CD4-positive, alpha-beta T cell treated with Interleukin-4 for 4 hours (primary cell): ENCODE results near the gene TMPRSS2.

Experiments used
- DNase-seq: peaks from one replicate; pipeline ENCODE4 v3.0.0-alpha.2; 2020

TMPRSS2 gene

GRCh38 chr21:41509145-41509496, 1.2 kb upstream of the TMPRSS2 start:
- no peak for DNase-seq

- DNase-seq = no peak
Measured at GRCh38 chr21:41508415-41509144, 622 bp upstream of the TMPRSS2 start.

GRCh38 chr21:41506611-41507520, 1.1 kb downstream of the TMPRSS2 start:
- DNase-seq = no peak

GRCh38 chr21:41506005-41506594, 1.9 kb downstream of the TMPRSS2 start:
- no peak for DNase-seq

DNA sequence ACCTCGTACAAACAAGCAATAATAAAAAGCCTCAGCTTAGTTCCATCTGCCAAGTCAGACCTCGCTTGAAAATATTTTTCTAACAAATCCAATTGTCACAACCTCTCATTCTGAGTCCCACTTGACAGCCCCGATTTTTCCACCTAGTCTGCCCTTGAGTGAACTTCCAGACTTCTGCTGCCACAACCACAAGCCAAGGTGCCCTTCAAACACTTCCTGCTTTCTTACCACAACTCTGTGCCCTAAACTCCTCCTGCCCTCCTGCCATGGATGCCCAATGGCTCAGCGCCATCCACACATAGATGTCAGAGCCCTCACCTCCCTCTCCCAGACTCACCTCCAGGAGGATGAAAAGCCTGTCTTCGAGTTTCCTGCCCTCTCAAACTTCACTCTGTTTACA, 3.9 kb downstream of the TMPRSS2 start:
- DNase-seq = no peak

DNA sequence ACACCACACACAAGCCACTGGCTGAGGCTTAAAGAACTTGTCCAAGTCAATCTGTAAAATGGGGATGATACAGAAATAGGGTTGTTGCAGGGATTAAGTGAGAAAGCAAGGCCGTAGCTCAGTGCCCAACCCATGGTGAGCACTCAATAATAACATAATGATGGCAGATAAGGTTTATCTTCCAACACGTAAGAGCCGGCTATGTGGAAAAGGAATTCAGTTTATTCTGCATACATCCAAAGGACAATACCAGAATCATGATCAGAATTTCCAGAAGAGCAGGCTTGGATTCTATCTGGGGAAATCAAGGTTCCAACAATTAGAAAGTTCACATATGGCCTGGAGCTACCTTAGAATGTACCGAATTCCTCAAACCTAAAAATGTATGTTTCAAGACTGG, 4.6 kb downstream of the TMPRSS2 start:
- no peak for DNase-seq

- DNase-seq = no peak
Measured at GRCh38 chr21:41501919-41502318, 6.0 kb downstream of the TMPRSS2 start.

DNA sequence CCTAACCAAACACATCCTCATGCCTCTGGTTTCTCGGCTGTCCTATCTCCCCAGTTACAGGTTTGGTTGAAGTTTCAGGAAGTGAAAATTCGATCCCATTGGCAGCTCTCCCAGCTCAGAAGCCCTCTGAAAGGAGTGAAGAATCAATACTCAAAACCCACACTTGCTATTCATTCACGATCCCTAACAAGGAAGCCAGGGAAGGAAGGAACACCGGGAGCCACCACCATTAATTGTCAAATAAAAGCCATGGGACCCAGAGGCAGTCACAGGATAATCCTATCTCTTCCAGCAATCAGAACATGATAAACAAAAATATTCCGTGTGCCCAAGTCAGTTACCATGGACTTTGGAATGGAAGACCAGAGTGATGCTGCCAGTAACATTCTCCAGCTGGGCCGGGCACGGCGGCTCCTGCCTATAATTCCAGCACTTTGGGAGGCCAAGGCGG, 7.0 kb downstream of the TMPRSS2 start:
- no peak for DNase-seq

GRCh38 chr21:41500363-41500762, 7.6 kb downstream of the TMPRSS2 start:
- DNase-seq = no peak

DNA sequence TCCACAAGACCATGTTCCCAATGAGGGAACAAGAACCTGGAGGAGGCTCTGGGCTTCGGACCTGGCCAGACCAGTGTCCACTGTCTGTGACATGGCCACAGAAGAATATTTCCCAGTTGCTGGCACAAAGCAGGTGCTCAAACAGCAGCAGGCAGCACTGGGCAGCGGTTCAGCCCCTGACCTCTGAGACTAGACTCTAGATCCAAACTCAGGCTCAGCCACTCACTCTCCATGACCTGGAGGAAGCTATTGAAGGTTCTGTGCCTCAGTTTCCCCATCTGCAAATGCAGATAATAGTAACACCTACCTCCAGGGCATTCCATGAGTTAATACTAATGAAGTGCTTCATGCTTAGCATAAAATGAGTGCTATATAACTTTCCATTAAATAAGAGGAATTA, 8.0 kb downstream of the TMPRSS2 start:
- no peak for DNase-seq

- no peak for DNase-seq
Measured at GRCh38 chr21:41497788-41498187, 10.2 kb downstream of the TMPRSS2 start.

DNA sequence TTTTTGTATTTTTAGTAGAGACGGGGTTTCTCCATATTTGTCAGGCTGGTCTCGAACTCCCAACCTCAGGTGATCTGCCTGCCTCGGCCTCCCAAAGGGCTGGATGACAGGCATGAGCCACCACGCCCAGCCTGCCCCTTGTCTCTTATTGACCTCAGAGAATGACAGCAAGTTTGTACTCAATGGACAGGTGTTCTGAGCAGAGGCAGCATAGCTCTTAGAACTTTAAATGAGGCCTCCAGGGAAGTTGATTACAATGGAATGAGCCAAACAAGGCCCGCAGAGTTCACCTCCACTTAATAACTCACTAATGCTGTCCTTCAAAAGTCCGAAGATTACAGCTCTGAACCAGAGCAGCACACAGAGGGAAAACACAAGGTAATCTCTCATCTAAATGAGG, 10.9 kb downstream of the TMPRSS2 start:
- DNase-seq = no peak

GRCh38 chr21:41494242-41494641, 13.7 kb downstream of the TMPRSS2 start:
- DNase-seq = no peak

DNA sequence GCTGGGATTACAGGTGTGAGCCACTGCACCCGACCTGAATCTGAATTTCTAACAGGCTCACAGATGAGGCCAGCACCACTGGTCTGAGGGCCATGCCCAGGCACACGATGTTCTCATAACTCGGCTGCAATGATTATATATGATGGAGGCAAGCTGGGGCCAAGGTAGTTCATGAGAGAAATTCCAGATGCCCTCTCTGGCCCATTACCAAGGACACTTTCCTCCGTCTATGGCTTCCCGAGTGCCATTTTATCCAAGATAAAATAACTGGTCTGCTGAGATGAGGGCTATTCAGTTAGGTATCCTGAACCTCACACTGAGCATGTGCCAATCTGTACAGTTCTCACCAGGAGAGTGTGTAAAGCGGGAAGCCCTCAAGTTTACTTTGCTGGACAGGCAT, 16.5 kb downstream of the TMPRSS2 start:
- DNase-seq = no peak

- no peak for DNase-seq
Measured at GRCh38 chr21:41490330-41490729, 17.6 kb downstream of the TMPRSS2 start.

DNA sequence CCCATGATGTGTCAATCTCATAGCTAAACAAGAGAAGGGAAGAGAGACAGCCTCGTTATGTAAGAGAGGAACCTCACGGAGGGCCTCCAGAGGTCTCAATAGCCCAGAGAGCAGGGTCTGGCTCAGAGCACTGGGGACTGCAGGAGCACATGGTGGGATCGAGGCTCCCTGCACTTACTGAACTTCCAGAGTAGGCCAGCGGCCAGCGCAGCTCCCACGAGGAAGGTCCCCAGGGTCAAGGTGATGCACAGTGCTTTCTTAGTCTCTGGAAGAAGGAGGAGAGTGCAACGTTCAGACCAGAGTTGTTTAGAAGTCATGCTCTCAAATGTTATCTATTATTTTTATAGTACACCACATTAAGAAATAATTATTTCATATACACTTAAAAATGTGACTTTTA, 18.6 kb downstream of the TMPRSS2 start:
- DNase-seq = no peak

GRCh38 chr21:41488080-41488479, 19.9 kb downstream of the TMPRSS2 start:
- DNase-seq = no peak

DNA sequence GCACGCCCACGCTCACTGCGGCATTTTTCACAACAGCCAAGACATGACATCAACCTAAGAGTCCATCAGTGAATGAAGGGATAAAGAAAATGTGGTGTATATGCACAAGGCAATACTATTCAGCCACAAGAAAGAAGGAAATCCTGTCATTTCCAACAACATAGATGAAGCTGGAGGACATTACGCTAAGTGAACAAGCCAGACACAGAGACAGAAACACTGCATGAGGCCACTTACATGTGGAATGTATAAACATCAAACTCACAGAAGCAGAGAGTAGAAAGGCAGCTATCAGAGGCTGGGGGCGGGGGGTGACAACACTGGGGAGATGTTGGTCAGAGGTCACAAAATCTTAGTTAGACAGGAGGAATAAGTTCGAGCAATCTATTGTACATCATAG, 20.9 kb downstream of the TMPRSS2 start:
- DNase-seq = no peak

DNA sequence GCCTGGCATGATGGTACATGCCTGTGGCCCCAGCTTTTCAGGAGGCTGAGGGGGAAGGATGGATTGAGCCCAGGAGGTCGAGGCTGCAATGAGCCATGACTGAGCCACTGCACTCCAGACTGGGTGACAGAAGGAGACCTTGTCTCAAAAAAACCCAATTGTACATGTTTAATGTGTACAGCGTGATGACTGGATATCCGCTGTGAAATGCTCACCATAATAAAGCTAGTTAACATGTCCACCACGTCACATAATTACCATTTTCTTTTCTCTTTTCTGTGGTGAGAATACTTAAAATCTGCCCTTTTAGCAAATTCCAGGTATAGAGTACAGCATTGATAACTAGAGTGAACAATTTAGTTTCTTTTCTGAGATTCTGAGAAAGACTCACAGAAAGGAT, 24.0 kb downstream of the TMPRSS2 start:
- no peak for DNase-seq

DNA sequence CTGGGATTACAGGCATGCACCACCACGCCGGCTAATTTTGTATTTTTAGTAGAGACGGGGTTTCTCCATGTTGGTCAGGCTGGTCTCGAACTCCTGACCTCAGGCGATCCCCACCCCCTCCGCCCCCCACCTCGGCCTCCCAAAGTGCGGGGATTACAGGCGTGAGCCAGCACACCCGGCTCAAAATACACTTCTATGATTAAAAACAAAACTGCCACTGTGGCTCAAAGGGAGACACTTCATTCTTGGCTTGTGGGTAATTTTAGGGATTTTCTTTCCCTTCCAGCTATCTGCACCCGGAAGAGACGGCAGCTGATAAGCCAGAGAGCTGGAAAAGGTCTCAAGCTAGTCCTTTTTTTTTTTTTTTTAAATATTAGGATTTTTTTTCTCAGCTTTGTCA, 24.5 kb downstream of the TMPRSS2 start:
- DNase-seq = no peak

GRCh38 chr21:41482980-41483379, 25.0 kb downstream of the TMPRSS2 start:
- no peak for DNase-seq

DNA sequence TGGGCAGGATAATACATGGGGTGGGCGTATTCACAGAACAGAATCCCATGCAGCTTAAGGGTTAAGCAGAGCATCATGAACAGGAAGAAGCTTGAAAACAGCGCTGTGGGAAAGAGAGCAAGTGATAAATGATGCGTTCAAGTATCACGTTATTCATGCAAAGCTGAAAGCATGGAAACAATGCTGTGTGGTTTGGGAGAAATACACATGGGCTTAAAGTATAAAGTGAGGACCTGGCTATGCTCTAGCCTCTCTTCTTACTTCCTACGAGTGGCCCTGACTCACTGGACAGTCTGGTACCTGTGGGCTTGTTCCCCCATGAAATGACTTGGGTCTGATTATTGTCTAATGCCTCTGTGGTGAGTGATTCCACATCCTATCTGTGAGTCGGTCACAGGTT, 25.7 kb downstream of the TMPRSS2 start:
- no peak for DNase-seq

DNA sequence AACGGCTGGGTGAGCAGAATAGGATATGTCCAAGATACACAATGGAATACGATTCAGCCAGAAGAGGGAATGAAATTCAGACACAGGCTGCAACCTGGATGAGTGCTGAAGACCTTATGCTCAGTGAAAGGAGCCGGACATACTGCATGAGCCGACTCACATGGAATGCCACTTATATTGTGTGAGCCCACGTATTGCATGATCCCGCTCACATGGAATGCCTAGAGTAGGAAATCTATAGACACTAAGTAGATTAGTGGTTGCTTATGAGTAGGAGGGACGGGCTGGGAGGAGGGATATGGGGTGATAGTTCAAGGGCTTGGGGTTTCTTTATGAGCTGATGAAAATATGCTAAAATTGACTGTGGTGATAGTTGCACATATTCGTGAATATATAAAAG, 26.8 kb downstream of the TMPRSS2 start:
- DNase-seq = no peak

DNA sequence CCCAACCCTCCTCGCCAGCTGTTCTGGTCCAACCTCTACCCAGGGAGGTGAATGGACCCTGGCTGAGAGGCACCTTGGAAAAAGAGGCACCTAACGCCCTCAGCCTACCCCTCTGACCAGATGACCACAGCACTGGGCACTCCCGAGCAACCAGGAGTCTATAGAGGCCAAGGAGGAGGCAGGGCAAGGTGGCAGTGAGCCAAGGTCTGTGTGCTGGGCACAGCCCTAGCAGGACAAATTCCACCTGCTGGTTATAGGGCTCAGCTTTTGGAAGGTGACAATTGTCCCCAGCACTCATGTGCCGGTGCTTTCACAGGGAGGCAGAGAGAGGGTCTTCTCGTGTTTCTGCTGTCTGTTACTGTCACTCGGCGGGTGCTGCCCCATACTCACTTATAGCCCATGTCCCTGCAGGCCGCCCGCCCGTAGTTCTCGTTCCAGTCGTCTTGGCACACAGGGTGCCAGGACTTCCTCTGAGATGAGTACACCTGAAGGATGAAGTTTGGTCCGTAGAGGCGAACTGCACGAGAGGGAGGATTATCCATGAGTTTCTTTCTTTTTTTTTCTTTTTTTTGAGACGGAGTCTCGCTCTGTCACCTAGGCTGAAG, 27.8 kb downstream of the TMPRSS2 start:
- DNase-seq = no peak
